Peyer's patch (tissue), 4 donors: ENCODE results near the gene TBL1XR1.

Experiments
- CTCF ChIP-seq, 6 experiments: fragments of 450-650 bp in 4 of 6; fragments of 200-600 bp in 2 of 6; sonication (generic) in 1 of 6; IDR thresholded peaks; one replicate each; pipeline ENCODE4 v1.5.1; 2017 to 2019; ENCODE audit warnings: antibody characterized with exemption in 6 of 6, mild to moderate bottlenecking in 3 of 6, moderate library complexity in 1 of 6
- POLR2A ChIP-seq, 2 donors: fragments of 450-650 bp; IDR thresholded peaks; one replicate each; pipeline ENCODE4 v1.5.1; 2017; ENCODE audit warnings: antibody characterized with exemption in 2 of 2, mild to moderate bottlenecking in 2 of 2, moderate library complexity in 2 of 2

GRCh38 chr3:177201700-177202397, 4.6 kb upstream of the TBL1XR1 start:
- TF ChIP-seq CTCF (IDR thresholded peaks at IDR 0.05) (no peak), POLR2A (IDR thresholded peaks at IDR 0.05) (no peak)
